ENCODE results near the gene RNF41. TPM values are rescaled to one million over a fixed set of nuclear protein-coding genes. Genes with fewer than 3 reads are reported as not detected.
A peak's percentile ranks its signal among the peaks of the same experiment; 100 is the strongest.

RNF41 gene
- total RNA-seq, 1 experiment from 2014 or later, result 57.4 TPM

DNA sequence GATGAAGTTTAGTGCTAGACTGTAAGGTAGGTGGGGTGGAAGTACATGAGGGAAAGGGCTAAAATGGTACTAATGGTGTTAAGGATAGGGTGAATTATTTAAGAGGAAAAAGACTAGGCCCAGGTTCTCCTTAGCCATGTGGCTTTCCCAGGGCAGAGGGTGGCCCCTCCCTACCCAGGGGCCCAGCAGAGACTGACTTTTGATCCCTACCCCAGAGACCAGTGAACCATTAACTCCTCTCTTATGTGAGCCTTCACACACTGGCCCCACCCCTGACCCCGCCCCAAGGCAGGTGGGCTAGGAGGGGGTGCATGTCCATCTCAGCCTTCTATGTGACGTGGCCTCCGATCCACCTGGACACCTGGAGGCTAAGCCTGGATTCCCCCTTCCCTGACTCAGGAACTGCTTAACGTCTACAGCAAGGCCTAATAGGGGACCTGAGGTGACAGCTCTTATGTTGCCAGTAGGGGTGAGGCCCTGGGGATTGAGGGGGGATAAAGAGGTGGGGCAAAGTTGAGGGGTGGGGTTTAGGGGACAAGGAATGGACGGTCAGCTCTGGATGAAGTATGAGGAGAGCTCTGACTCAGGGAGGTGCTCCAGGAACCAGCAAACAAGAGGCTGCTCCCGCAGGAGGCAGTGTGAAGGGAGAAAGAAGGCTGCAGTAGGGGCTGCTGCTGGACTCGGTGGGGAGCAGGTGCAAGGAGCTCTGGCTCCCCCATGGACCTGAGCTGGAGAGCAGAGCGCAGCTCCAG lies 8.9 kb upstream of the RNF41 start:
- TF ChIP-seq, protein P1, sequence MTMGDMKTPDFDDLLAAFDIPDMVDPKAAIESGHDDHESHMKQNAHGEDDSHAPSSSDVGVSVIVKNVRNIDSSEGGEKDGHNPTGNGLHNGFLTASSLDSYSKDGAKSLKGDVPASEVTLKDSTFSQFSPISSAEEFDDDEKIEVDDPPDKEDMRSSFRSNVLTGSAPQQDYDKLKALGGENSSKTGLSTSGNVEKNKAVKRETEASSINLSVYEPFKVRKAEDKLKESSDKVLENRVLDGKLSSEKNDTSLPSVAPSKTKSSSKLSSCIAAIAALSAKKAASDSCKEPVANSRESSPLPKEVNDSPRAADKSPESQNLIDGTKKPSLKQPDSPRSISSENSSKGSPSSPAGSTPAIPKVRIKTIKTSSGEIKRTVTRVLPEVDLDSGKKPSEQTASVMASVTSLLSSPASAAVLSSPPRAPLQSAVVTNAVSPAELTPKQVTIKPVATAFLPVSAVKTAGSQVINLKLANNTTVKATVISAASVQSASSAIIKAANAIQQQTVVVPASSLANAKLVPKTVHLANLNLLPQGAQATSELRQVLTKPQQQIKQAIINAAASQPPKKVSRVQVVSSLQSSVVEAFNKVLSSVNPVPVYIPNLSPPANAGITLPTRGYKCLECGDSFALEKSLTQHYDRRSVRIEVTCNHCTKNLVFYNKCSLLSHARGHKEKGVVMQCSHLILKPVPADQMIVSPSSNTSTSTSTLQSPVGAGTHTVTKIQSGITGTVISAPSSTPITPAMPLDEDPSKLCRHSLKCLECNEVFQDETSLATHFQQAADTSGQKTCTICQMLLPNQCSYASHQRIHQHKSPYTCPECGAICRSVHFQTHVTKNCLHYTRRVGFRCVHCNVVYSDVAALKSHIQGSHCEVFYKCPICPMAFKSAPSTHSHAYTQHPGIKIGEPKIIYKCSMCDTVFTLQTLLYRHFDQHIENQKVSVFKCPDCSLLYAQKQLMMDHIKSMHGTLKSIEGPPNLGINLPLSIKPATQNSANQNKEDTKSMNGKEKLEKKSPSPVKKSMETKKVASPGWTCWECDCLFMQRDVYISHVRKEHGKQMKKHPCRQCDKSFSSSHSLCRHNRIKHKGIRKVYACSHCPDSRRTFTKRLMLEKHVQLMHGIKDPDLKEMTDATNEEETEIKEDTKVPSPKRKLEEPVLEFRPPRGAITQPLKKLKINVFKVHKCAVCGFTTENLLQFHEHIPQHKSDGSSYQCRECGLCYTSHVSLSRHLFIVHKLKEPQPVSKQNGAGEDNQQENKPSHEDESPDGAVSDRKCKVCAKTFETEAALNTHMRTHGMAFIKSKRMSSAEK (CRISPR knock-in tag; IDR thresholded peaks at IDR 0.05; ENCODE audit: borderline replicate concordance), result no peak
- TF ChIP-seq NFATC4 (CRISPR knock-in tag; IDR thresholded peaks at IDR 0.05), result no peak
- TF ChIP-seq PRRX2 (CRISPR knock-in tag; IDR thresholded peaks at IDR 0.05), result no peak
- no peak for TF ChIP-seq CBFB (CRISPR knock-in tag; IDR thresholded peaks at IDR 0.05; ENCODE audit: low read depth)
- TF ChIP-seq FOXJ3 (CRISPR knock-in tag; IDR thresholded peaks at IDR 0.05; ENCODE audit: borderline replicate concordance), result no peak
- TF ChIP-seq, protein P2, sequence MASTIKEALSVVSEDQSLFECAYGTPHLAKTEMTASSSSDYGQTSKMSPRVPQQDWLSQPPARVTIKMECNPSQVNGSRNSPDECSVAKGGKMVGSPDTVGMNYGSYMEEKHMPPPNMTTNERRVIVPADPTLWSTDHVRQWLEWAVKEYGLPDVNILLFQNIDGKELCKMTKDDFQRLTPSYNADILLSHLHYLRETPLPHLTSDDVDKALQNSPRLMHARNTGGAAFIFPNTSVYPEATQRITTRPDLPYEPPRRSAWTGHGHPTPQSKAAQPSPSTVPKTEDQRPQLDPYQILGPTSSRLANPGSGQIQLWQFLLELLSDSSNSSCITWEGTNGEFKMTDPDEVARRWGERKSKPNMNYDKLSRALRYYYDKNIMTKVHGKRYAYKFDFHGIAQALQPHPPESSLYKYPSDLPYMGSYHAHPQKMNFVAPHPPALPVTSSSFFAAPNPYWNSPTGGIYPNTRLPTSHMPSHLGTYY (CRISPR knock-in tag; IDR thresholded peaks at IDR 0.05), result no peak
- TF ChIP-seq, protein P3, sequence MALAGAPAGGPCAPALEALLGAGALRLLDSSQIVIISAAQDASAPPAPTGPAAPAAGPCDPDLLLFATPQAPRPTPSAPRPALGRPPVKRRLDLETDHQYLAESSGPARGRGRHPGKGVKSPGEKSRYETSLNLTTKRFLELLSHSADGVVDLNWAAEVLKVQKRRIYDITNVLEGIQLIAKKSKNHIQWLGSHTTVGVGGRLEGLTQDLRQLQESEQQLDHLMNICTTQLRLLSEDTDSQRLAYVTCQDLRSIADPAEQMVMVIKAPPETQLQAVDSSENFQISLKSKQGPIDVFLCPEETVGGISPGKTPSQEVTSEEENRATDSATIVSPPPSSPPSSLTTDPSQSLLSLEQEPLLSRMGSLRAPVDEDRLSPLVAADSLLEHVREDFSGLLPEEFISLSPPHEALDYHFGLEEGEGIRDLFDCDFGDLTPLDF (CRISPR knock-in tag; IDR thresholded peaks at IDR 0.05), result no peak
- TF ChIP-seq, protein P4, sequence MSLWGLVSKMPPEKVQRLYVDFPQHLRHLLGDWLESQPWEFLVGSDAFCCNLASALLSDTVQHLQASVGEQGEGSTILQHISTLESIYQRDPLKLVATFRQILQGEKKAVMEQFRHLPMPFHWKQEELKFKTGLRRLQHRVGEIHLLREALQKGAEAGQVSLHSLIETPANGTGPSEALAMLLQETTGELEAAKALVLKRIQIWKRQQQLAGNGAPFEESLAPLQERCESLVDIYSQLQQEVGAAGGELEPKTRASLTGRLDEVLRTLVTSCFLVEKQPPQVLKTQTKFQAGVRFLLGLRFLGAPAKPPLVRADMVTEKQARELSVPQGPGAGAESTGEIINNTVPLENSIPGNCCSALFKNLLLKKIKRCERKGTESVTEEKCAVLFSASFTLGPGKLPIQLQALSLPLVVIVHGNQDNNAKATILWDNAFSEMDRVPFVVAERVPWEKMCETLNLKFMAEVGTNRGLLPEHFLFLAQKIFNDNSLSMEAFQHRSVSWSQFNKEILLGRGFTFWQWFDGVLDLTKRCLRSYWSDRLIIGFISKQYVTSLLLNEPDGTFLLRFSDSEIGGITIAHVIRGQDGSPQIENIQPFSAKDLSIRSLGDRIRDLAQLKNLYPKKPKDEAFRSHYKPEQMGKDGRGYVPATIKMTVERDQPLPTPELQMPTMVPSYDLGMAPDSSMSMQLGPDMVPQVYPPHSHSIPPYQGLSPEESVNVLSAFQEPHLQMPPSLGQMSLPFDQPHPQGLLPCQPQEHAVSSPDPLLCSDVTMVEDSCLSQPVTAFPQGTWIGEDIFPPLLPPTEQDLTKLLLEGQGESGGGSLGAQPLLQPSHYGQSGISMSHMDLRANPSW (CRISPR knock-in tag; conservative IDR thresholded peaks at IDR 0.05; ENCODE audit: low read depth), result no peak
- TF ChIP-seq, protein P5, sequence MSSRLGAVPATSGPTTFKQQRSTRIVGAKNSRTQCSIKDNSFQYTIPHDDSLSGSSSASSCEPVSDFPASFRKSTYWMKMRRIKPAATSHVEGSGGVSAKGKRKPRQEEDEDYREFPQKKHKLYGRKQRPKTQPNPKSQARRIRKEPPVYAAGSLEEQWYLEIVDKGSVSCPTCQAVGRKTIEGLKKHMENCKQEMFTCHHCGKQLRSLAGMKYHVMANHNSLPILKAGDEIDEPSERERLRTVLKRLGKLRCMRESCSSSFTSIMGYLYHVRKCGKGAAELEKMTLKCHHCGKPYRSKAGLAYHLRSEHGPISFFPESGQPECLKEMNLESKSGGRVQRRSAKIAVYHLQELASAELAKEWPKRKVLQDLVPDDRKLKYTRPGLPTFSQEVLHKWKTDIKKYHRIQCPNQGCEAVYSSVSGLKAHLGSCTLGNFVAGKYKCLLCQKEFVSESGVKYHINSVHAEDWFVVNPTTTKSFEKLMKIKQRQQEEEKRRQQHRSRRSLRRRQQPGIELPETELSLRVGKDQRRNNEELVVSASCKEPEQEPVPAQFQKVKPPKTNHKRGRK (CRISPR knock-in tag; IDR thresholded peaks at IDR 0.05; ENCODE audit: borderline replicate concordance), result no peak
- no peak for TF ChIP-seq ZNF232 (CRISPR knock-in tag; IDR thresholded peaks at IDR 0.05)
- no peak for TF ChIP-seq TP53 (CRISPR knock-in tag; IDR thresholded peaks at IDR 0.05)
- no peak for TF ChIP-seq ATF1 (CRISPR knock-in tag; IDR thresholded peaks at IDR 0.05)
- no peak for TF ChIP-seq ZNF317 (CRISPR knock-in tag; IDR thresholded peaks at IDR 0.05; ENCODE audit: borderline replicate concordance, low read depth)
- no peak for TF ChIP-seq TEAD4 (CRISPR knock-in tag; IDR thresholded peaks at IDR 0.05)
- POLR2A ChIA-PET, result interaction anchor here (1.1 to 1.9 kb wide), 2 partner anchors 9 to 103 kb away, joined by 4 to 11 read pairs; partner anchors contain the start of genes ESYT1 and RNF41
- Mint-ChIP-seq H3K27me3 (ENCODE audit: low read depth) (peaks cover 28% of the 10 kb centered on the region), H3K9me3 (no peaks in the 10 kb centered on the region), H3K4me1 (peaks cover 6% of the 10 kb centered on the region; the same call in 1 of the 2 replicates), H3K36me3 (peaks cover 5% of the 10 kb centered on the region; the same call in 1 of the 2 replicates), H3K4me3 (no peak overlapping the region), H3K27ac (no peak overlapping the region)
- CTCF ChIA-PET, result interaction anchor here (0.5 to 2.0 kb wide), 10 partner anchors 9 to 85 kb away, joined by 3 to 14 read pairs (median 4); partner anchors contain the start of genes ANKRD52, CNPY2, COQ10A and RNF41
- ATAC-seq, result peak; percentile 38
- DNase-seq (ENCODE audit: low spot score), result peak; percentile 24

All from WTC11 (cell line).